HL-60 (cell line): ENCODE data around the gene PRSS50.

ENCODE experiments used
- DNase-seq, 2 experiments: peaks; one replicate each; pipeline ENCODE4 v3.0.0-alpha.2; 2010 to 2020; ENCODE audit warnings: low read depth in 1 of 2, low spot score in 1 of 2
- H3K27ac ChIP-seq: fragments of 250-450 bp; sonication (Bioruptor Pico); replicated peaks from 2 replicates; pipeline ENCODE4 v1.5.1; 2020; ENCODE audit warnings: mild to moderate bottlenecking, moderate library complexity
- H3K27me3 ChIP-seq: fragments of 250-450 bp; sonication (Bioruptor Pico); 2 replicates; pipeline ENCODE4 v1.5.1; 2021; ENCODE audit warnings: mild to moderate bottlenecking, moderate library complexity; ENCODE audit not compliant: insufficient read depth, poor library complexity, severe bottlenecking
- H3K4me3 ChIP-seq: replicated peaks from 2 replicates; pipeline ENCODE4 v1.5.1; 2011; ENCODE audit warnings: mild to moderate bottlenecking, control low read depth, low read length; ENCODE audit not compliant: insufficient read depth
- GABPA ChIP-seq: IDR thresholded peaks from 2 replicates; pipeline ENCODE4 v1.6.1; 2012; ENCODE audit warnings: low read depth
- POLR2AphosphoS5 ChIP-seq: IDR thresholded peaks from 2 replicates; pipeline ENCODE4 v1.6.1; 2012; ENCODE audit warnings: low read depth
- REST ChIP-seq: IDR thresholded peaks from 2 replicates; pipeline ENCODE4 v1.6.1; 2012; ENCODE audit warnings: low read depth; ENCODE audit not compliant: insufficient replicate concordance
- SPI1 ChIP-seq: IDR thresholded peaks from 2 replicates; pipeline ENCODE4 v1.6.1; 2012; ENCODE audit warnings: low read depth, mild to moderate bottlenecking, borderline replicate concordance
- TF ChIP-seq, protein P1 (sequence below): IDR thresholded peaks from one replicate; pipeline ENCODE4 v1.5.1; 2011; ENCODE audit warnings: low read length, control low read depth, inconsistent platforms; ENCODE audit not compliant: insufficient read depth

The PRSS50 gene

GRCh38 chr3:46730819-46731218 is 13.2 kb upstream of the PRSS50 start:
- H3K27me3 ChIP-seq: peaks cover 3% of the 10 kb centered on the region
- DNase-seq: no peak
- H3K4me3 ChIP-seq: no peak overlapping the region
- H3K27ac ChIP-seq: no peak overlapping the region
- TF ChIP-seq POLR2AphosphoS5 (no peak), GABPA (no peak), SPI1 (no peak), REST (no peak)
- TF ChIP-seq, protein P1, sequence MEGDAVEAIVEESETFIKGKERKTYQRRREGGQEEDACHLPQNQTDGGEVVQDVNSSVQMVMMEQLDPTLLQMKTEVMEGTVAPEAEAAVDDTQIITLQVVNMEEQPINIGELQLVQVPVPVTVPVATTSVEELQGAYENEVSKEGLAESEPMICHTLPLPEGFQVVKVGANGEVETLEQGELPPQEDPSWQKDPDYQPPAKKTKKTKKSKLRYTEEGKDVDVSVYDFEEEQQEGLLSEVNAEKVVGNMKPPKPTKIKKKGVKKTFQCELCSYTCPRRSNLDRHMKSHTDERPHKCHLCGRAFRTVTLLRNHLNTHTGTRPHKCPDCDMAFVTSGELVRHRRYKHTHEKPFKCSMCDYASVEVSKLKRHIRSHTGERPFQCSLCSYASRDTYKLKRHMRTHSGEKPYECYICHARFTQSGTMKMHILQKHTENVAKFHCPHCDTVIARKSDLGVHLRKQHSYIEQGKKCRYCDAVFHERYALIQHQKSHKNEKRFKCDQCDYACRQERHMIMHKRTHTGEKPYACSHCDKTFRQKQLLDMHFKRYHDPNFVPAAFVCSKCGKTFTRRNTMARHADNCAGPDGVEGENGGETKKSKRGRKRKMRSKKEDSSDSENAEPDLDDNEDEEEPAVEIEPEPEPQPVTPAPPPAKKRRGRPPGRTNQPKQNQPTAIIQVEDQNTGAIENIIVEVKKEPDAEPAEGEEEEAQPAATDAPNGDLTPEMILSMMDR: no peak

DNA sequence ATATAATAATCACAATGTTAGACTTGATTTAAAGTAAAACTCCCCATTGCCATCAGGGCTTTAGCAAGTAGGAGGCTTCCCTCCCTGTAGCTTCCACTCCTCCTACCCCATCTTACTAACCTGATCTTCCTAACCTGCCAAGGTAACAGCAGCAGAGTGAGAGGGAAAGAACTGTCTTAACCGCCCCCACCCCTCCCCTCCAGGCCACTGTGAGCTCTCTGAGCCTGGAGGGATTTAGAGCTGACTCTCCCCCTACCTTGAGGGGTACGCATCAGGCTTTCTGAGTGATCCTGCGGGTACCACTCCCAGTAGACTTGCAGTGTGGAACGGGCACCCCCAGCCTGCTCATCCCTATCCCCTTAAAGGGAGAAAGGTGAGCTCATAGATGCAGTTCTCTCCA is 11.4 kb upstream of the PRSS50 start:
- DNase-seq: no peak
- Histone ChIP-seq H3K27me3 (peaks cover 3% of the 10 kb centered on the region), H3K4me3 (no peak overlapping the region), H3K27ac (no peak overlapping the region)
- TF ChIP-seq, protein P1: no peak
- TF ChIP-seq REST (no peak), POLR2AphosphoS5 (no peak), SPI1 (no peak), GABPA (no peak)

GRCh38 chr3:46725621-46726314 is 8.1 kb upstream of the PRSS50 start:
- TF ChIP-seq, protein P1: no peak
- no peak for TF ChIP-seq POLR2AphosphoS5
- H3K4me3 ChIP-seq: no peak overlapping the region
- no peak for DNase-seq
- H3K27ac ChIP-seq: no peak overlapping the region
- peaks cover 3% of the 10 kb centered on the region for H3K27me3 ChIP-seq

DNA sequence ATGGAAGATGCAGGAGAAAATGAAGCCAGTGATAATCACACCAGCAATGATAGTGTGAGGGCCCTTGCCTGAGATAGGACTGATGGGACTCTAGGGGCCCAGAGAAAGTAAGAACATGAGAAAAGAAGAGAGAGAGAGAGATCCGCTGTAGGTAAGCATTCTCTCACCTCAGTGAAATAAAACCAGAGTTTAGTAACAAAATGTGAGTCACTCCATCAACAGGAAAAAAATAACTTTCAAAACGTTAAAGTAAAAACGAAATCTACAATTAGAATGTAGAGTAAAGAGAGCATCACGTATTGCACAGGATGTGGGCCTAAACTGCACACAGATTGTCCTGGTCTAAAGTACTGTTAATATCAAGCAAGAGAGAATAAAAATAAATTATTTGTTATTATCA is 6.8 kb upstream of the PRSS50 start:
- Histone ChIP-seq H3K4me3 (no peak overlapping the region), H3K27ac (no peak overlapping the region), H3K27me3 (peaks cover 3% of the 10 kb centered on the region)
- DNase-seq: no peak
- no peak for TF ChIP-seq SPI1
- TF ChIP-seq, protein P1: no peak
- no peak for TF ChIP-seq POLR2AphosphoS5
- TF ChIP-seq GABPA: no peak
- TF ChIP-seq REST: no peak
